G401.6 (cell line): Measurements from ENCODE around the gene EPC2.

Experiments
- FAIRE-seq: peaks from 2 replicates; lab custom pipeline; 2012; peaks lifted over from hg19 to GRCh38; lab: Jason Lieb, UNC

EPC2 gene

GRCh38 chr2:148643998-148644882 is at the start of gene EPC2:
Gene EPC2 (plus strand): TSS chr2:148644751. CDS start chr2:148645018, 267 bp downstream.
- FAIRE-seq = no peak

GRCh38 chr2:148596018-148596417 is 48.5 kb upstream of the EPC2 start:
- FAIRE-seq = no peak

GRCh38 chr2:148599109-148599991 is 45.2 kb upstream of the EPC2 start:
- FAIRE-seq = no peak

- FAIRE-seq = no peak
Measured at GRCh38 chr2:148602885-148603561, 41.5 kb upstream of the EPC2 start.

GRCh38 chr2:148603562-148603920 is 41.0 kb upstream of the EPC2 start:
- no peak for FAIRE-seq

- FAIRE-seq = no peak
Measured at GRCh38 chr2:148604927-148605326, 39.6 kb upstream of the EPC2 start.

GRCh38 chr2:148607566-148607965 is 37.0 kb upstream of the EPC2 start:
- FAIRE-seq = no peak

GRCh38 chr2:148613231-148614013 is 31.1 kb upstream of the EPC2 start:
- FAIRE-seq = no peak

GRCh38 chr2:148614014-148614321 is 30.6 kb upstream of the EPC2 start:
- FAIRE-seq = no peak

GRCh38 chr2:148614322-148615049 is 30.1 kb upstream of the EPC2 start:
- no peak for FAIRE-seq

GRCh38 chr2:148615381-148615841 is 29.1 kb upstream of the EPC2 start:
- FAIRE-seq = no peak

- no peak for FAIRE-seq
Measured at GRCh38 chr2:148616662-148617061, 27.9 kb upstream of the EPC2 start.

GRCh38 chr2:148617219-148617618 is 27.3 kb upstream of the EPC2 start:
- no peak for FAIRE-seq

- no peak for FAIRE-seq
Measured at GRCh38 chr2:148619560-148620195, 24.9 kb upstream of the EPC2 start.

GRCh38 chr2:148622366-148622765 is 22.2 kb upstream of the EPC2 start:
- no peak for FAIRE-seq

- no peak for FAIRE-seq
Measured at GRCh38 chr2:148623086-148623485, 21.5 kb upstream of the EPC2 start.

- FAIRE-seq = no peak
Measured at GRCh38 chr2:148627224-148627623, 17.3 kb upstream of the EPC2 start.

- FAIRE-seq = no peak
Measured at GRCh38 chr2:148634749-148635148, 9.8 kb upstream of the EPC2 start.

- no peak for FAIRE-seq
Measured at GRCh38 chr2:148638543-148638942, 6.0 kb upstream of the EPC2 start.

GRCh38 chr2:148640767-148641166 is 3.8 kb upstream of the EPC2 start:
- FAIRE-seq = no peak
